HG02571 (cell line): ENCODE data around the gene CDK5RAP2.
"Not testable (repeated sequence)": the region's sequence is repeated elsewhere in the genome, so short reads cannot be mapped to it uniquely, and the experiment has no call there.

Experiments
- ATAC-seq: cut with Tn5 transposase; IDR thresholded peaks from one replicate; pipeline ENCODE4 v1.9.1; 2021; ENCODE audit warnings: mild to moderate bottlenecking, moderate library complexity; ENCODE audit not compliant: unreplicated experiment

The CDK5RAP2 gene

DNA sequence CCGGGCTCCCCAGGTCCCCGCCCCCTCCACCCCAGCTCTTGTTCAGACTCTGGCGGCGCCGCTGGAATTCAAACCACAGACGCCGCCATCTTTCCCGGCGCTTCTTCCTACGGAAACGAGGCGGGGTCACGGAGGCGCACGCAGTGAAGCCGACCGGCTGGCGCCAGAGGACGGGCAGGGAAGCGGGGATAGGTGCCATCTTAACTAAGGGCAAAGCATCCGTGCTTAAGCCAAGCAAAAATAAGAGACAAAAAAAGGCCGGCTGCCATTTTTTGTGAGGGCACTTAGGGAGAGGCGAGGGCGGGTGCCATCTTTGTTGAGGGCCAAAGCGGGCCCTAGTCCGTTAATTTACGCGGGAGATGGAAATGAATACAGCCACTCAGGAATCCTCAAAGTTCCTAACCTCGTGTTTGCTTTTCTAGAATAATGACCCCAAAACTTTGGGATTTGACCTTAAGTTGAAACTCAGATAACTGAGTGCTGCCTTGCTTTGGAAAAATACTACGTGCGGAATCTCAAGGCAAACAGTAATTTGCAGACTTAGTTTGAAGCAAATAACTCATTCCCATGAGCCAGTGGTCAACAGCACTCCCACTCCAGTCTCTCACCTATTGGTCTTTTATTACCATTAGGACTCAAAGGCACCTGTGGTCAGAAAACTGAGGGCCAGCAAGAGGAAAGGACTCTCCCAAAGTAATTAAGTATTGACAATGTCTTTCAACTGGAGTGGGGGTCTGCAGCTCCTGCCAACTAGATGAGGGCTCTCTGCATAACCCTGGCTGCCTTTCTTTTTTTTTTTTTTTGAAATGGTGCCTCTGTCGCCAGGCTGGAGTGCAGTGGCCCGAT lies at the start of gene CDK5RAP2:
CDK5RAP2 (minus strand) TSS at position 117 of the 846 bp plus-strand sequence. CDS start 189 bp downstream, outside the sequence.
- peak; percentile 95 for ATAC-seq

DNA sequence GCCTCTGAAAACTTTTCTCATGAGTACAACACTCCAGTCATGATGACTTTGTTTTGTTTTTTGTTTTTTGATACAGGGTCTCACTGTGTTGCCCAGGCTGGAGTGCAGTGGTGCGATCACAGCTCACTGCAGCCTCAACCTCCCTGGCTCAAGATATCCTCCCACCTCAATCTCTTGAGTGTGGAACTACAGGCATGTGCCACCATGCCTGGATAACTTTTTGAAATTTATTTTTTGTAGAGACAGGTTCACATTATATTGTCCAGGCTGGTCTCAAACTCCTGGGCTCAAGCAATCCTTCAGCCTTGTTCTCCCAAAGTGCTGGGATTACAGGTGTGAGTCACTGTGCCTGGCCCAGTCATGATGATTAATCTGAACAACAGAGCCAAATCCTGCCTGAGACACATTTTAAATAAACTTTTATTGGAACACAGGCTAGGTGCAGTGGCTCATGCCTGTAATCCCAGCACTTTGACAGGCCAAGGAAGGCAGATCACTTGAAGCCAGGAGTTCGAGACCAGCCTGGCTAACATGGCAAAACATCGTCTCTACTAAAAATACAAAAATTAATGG lies 49.0 kb upstream of the CDK5RAP2 start:
- not testable (repeated sequence) for ATAC-seq

DNA sequence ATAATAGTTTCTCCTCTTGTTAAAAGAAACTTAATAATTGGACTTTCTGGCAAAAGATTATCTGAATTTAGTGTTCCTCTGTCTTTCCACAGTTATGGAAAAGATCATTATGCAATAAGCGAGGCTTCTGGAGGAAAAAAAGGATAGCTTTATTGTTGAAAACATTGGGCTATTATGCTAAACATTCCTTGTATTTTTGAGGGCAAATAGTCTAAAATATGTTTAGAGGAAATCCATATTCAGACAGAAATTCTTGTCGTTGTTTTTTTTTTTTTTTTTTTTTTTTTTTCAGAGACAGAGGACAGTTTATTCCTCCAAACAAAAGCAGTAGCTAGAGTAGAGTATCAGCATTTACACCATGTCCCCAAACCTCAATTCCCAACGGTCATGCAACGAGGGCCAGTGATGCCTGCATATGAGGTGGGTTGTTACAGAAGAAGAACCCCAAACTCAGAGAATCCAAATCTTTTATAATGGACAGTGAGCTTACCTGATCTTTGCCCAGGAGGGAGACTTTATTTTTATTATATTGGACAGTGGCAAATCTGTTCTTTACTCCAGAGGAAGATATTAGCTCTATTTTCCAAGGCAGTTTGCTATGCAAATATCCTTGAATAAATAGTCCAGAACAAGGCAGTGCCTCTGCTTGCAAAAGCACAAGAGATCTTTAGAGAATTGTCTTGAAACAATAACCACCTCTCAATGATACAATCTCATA lies 48.4 kb upstream of the CDK5RAP2 start:
- no peak for ATAC-seq

DNA sequence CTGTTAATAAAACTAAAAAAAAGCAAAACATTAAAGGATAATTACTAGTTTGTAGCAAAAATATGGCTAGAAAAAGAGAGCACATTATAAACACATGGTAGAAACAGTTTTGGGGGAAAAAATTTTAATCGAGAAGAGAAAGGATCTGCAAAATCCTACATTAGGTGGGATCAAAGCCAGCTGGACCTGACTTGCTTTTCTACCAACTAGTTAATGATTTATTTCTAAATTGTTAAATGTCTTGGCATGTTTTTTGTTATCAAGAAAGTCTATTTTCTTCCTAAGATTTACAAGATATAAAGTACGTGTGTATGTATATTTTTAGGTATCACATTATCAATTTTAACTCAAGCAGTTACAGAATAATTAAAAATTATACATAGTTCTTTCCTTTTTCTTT lies 47.1 kb upstream of the CDK5RAP2 start:
- no peak for ATAC-seq

DNA sequence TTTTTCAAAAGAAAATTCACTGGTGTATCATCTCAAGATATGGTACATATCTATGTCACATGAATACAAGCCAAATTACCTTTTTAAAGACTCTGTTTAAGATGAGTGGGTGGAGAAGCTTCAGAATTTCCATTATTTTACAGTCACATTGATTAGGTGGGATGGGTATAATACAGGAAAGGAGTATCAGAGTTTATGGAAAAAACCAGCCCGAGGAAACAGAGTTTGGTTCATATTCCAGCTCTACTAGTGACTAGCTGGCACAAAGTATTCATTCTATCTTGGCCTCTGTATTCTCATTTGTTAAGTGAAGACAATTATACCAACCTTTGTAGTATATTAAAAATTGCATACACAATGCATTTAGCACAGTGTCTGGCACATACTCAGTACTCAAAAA lies 46.5 kb upstream of the CDK5RAP2 start:
- ATAC-seq: no peak

GRCh38 chr9:120625222-120625621 lies 45.3 kb upstream of the CDK5RAP2 start:
- ATAC-seq: no peak

DNA sequence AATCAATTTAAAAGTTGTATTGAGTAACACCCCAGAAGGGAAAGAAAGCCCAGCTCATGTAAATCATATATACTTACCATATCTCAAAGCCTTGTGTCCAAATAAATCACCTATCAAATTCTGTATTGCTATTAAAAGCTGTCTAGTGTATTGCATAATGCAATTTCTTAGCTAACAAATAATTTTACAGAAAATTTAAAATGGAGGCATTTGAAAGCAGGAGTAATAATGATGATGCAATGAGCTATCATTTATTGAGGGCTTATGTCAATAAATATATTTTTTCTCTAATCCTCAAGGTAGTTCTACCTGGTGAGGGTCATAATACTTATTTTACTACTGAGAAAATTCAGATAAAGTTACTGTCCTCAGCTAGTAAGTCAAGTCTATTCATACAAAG lies 42.8 kb upstream of the CDK5RAP2 start:
- ATAC-seq: no peak

GRCh38 chr9:120621941-120622340 lies 42.0 kb upstream of the CDK5RAP2 start:
- no peak for ATAC-seq

- ATAC-seq: no peak
These were observed 40.0 kb upstream of the CDK5RAP2 start for GRCh38 chr9:120619751-120620655.

- no peak for ATAC-seq
These were observed 37.3 kb upstream of the CDK5RAP2 start for GRCh38 chr9:120616966-120617935.

DNA sequence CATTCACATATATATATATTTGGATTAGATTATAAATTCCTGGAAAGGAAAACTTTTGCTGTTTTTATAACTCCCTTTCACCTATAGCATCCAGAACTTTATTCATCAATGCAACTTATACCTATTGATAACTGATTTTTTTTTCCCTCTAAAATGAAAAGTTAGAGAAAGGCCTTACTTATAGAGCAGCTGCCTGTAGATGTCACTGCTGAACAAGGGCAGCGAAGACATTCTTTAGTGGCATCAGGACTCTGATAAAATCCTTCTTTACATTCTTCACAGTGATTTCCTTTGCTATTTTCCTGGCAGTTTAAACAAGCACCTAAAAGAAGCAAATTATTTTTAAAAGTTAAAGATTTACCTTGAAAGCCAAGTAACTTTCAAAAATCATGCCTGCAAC lies 32.3 kb upstream of the CDK5RAP2 start:
- ATAC-seq: no peak

DNA sequence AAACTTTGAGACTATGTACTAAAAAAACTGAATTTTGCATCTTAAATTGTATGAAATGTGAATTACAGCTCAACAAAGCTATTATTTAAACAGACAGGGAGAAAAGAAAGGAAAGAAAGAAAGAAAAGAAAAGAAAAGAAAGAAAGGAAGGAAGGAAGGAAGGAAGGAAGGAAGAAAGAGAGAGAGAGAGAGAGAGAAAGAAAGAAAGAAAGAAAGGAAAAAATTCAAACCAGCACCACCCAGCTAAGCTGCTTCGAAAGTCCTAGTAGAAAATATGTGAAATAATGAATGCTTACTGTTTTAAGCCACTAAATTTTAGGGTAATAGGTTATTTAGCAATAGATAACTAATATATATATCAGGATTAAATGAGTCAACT lies 31.7 kb upstream of the CDK5RAP2 start:
- no peak for ATAC-seq

DNA sequence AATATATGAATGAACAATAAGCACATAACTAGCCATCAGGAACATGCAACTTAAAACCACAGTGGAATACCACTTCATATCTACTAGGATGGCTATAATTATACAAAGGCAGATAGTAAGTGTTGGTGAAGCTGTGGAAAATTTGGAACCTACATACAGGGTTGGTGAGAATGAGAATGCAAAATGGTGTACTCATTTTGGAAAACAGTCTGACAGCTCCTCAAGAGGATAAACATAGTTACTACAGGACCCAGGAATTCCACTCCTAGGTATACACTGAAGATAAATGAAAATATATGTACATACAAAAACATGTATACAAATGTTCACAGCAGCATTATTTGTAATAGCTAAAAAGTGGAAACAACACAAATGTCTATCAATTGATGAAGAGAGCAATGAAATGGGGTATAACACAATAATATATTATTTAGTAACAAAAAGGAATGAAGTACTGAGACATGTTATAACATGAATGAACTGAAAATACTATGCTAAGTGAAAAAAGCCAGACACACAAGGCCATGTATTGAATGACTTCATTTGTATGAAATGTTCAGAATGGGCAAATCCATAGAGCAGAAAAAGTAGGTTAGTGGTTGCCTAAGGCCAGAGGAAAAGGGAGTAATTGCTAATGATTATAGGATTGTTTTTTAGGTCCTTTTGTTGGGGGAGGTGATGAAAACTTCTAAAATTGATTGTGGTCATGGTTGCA lies 31.2 kb upstream of the CDK5RAP2 start:
- no peak for ATAC-seq

- no peak for ATAC-seq
These were observed 29.7 kb upstream of the CDK5RAP2 start for GRCh38 chr9:120609636-120610035.

- no peak for ATAC-seq
These were observed 28.5 kb upstream of the CDK5RAP2 start for GRCh38 chr9:120608421-120608820.

- no peak for ATAC-seq
These were observed 23.6 kb upstream of the CDK5RAP2 start for GRCh38 chr9:120603591-120603990.

DNA sequence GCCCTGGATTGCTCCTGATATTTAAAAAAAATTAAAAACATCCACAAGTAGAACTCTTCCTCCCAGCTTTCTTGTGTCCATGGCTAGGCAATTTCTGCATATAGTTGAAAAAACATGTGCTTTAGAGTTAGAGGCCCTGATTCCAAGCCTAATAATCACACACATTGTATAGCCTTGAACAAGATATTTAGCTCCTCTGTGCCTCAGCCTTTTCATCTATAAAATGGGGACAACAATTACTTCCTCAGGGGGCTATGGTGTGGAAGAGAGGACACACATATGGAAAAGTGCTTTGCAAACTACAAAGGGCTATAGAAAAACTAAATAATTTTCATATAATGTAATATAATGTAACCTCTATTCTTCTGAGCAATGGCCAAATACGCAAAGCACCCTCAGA lies 23.0 kb upstream of the CDK5RAP2 start:
- no peak for ATAC-seq

DNA sequence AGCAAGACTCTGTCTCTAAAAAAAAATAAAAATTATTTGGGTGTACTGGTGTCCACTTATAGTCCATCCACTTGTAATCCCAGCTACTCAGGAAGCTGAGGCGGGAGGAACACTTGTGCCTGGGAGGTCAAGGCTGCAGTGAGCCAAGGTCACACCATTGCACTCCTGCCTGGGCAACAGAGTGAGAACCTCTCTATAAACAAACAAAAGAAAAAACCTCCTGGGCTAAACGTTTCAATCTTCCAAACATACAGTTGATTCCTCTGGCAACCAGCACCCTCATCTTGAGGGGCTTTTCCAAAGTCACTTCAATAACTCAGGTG lies 13.9 kb upstream of the CDK5RAP2 start:
- ATAC-seq: no peak

DNA sequence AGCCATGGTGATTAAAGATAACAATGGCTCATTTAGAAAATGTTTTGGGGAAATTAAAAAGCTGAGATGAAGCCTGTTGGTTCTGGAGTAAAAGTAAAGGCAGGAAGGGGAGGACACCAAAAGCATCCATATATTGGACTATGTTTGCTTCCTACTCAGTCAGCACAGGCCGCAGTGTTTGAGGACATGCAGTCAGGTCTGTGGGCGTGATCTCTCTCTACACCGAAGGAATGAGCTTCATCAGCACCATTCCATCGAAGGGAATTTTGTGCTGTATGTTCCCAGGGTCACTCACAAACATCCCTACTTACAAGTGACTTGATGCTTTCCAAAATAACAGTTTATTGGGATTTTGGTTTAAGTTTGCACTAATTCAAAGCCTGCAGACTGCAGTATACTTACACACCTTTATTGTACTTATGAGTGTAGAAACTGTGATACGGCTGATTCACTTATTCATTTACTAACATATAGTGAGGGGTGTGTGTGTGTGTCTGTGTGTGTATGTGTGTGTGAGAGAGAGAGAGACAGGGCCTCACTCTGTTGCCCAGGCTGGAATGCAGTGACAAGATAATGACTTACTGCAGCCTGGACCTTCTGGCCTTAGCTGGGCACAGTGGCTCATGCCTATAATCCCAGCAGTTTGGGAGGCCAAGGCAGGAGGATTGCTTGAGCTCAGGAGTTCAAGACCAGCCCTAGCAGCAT lies 13.4 kb upstream of the CDK5RAP2 start:
- ATAC-seq: no peak
